ENCODE measurements around the gene KLHDC3.

DNA sequence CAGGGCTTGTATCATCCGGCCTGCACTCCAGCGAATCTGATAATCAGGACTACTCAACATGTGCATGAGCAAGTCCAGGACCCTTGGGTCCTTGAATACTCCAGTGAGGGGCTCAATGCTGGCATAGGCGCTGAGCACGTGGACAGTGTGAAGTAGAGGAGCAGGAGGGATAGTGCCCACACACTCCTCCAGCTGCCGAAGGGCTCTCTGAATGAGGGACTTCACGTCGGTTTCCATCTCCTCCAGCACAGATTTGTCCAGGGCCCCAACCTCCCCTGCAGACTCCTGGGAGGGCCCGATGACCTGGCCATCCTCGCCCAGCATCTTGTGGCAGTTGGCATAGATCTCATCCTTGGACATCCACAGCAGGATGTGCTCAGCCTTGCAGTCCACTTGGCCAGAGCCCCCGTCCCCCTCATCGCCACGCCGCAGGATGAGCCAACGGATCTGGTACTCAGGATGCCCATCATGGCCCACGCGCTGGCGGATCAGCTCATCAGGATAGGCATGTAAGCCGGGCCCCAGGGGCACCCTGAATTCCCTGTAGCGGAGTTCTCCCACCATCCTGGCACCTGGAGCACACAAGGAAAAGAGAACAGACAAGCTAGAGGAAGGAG lies 38.3 kb downstream of the KLHDC3 start:
- TF ChIP-seq, protein P1, sequence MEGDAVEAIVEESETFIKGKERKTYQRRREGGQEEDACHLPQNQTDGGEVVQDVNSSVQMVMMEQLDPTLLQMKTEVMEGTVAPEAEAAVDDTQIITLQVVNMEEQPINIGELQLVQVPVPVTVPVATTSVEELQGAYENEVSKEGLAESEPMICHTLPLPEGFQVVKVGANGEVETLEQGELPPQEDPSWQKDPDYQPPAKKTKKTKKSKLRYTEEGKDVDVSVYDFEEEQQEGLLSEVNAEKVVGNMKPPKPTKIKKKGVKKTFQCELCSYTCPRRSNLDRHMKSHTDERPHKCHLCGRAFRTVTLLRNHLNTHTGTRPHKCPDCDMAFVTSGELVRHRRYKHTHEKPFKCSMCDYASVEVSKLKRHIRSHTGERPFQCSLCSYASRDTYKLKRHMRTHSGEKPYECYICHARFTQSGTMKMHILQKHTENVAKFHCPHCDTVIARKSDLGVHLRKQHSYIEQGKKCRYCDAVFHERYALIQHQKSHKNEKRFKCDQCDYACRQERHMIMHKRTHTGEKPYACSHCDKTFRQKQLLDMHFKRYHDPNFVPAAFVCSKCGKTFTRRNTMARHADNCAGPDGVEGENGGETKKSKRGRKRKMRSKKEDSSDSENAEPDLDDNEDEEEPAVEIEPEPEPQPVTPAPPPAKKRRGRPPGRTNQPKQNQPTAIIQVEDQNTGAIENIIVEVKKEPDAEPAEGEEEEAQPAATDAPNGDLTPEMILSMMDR (conservative IDR thresholded peaks at IDR 0.05 in 1 of 2, IDR thresholded peaks at IDR 0.05 in 1 of 2; ENCODE audit: extremely low read depth in 1 of 2, insufficient read depth in 1 of 2, low read depth in 1 of 2, low read length in 2 of 2): no peak
- TF ChIP-seq EZH2 (IDR thresholded peaks at IDR 0.05; ENCODE audit: borderline replicate concordance, low read length): no peak
